GM20000 (cell line): Measurements from ENCODE around the gene SLC17A1.

ENCODE experiments used
- DNase-seq: peaks from one replicate; pipeline ENCODE4 v3.0.0; 2012; ENCODE audit warnings: low spot score
- CTCF ChIP-seq: IDR thresholded peaks from 2 replicates; pipeline ENCODE4 v1.5.1; 2012; ENCODE audit warnings: mild to moderate bottlenecking, control low read depth; ENCODE audit errors: extremely low read depth, missing control alignments

Gene SLC17A1

DNA sequence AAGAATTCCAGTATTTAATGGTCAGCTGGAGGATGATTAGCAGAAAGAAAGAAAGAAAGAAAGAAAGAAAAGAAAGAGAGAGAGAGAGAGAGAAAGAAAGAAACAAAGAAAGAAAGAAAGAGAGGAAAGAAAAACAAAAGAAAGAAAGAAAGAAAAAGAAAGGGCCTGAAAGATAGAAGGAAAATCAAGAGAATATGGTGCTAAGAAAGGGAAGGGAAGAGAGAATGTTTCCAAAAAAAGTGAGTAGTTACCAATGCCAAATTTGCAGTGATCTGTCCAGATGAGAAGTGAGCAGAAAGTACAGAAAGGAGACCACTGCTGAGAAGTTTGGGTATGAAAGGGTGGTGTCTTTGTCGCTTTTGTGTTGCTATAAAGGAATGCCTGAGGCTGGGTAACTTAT lies 50.7 kb downstream of the SLC17A1 start:
- TF ChIP-seq CTCF, result no peak
- DNase-seq, result no peak

DNA sequence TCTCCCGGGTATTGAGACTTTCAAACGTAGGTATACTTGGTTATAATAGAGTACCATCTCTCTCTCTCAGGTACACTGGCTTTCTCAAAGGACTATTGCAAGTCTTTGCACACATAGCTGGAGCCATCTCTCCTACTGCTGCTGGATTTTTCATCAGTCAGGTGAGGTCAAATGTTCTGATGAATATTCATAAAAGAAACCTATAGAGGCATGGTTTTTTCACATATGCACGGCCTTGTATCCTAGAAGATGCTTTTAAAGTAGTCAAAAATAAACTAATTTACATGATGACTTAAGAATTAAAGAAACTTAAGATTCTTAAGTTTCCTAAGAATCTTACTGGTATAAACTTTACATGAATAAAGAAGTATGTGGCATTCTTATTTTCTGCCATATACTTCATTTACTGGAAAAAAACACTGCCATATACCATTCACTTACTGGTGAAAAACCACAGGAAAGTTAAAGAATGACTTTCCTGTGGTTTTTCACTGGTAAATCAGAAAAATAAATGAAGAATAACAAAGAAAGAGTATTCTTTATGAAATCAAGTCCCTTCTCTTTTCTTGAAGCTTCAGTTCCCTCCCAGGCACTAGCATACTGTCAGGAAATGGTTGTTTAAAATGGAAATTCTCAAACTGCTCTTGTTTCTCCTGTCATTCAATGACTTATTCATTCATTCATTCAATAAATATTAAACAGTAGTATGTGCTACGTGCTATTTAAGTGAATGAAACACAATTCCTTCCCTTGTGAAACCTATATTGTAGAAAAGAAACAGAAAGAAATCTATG lies 53.8 kb downstream of the SLC17A1 start:
- no peak for DNase-seq
- TF ChIP-seq CTCF, result no peak

DNA sequence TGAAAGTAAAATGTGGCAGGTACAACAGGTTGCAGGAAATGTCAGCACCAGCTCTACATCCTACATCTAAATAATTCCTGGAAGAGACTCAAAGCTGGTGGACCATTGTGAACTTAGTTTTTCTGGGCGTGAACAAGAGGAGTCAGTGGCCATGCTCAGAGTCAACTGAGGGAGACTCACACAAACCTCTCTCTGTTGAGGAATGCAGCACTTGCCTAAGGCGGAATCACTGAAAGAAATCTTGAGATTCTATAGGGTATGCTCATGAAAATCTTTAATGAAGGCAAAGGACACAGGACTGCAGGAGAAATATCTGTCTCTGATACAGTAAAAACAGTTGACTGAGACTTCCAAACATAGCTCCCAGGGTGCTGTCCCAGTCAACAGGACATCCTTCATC lies 54.8 kb downstream of the SLC17A1 start:
- TF ChIP-seq CTCF, result no peak
- DNase-seq, result no peak

DNA sequence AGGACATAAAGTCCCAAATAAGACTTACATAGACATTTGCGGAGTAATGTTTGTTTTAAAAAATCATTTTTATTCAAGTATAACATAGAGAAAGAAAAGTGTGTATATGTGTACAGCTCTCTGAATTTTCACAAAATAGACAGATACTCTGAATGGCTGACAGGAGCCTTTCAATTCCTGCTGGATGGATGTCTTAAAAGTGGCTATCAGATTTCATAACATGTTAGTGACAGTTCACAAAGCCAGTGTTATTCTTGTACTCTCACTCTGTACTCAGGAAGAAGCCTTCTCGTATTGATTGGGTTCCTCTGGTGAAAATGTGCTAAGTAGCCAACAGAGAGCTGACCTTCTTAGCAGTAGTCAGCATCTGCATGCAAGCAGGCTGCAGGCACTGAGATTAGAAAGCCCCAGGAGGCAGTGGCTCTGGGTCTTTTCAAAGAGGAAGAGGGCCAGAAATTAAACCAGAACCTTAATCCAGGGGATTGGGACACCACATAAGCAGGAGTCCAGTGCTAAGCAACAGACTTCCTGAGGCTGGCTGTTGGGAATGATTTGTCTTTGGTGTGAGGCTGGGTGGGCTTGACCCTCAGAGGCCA lies 57.6 kb downstream of the SLC17A1 start:
- DNase-seq, result no peak
- TF ChIP-seq CTCF, result no peak

- no peak for TF ChIP-seq CTCF
- DNase-seq, result no peak
Measured at GRCh38 chr6:25769983-25770382, 61.9 kb downstream of the SLC17A1 start.

DNA sequence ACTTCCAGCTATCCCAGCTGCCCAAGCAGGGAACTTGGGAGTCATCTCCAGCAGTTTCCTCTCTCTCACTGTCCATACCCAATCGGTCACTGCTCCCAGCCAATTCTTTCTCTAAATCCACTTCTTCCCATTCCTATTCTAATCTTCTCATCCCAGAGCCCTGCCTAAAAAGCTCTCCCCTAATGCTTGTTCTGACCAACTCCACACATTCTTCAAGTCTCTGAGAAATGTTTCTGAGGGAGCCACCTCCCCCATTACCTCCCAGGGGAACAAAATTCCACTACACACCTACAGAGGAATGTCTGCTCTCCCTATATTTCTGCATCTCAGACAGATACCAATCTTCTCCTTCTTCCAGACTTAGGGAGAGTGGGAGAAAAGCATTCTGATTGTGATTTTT lies 63.3 kb downstream of the SLC17A1 start:
- TF ChIP-seq CTCF, result no peak
- no peak for DNase-seq

GRCh38 chr6:25764611-25765010 lies 67.2 kb downstream of the SLC17A1 start:
- DNase-seq, result no peak
- no peak for TF ChIP-seq CTCF
